HG02571 (cell line): Measurements from ENCODE around the gene RRAS2.
"Not testable (repeated sequence)": the region's sequence is repeated elsewhere in the genome, so short reads cannot be mapped to it uniquely, and the experiment has no call there.

Experiments
- ATAC-seq: cut with Tn5 transposase; IDR thresholded peaks from one replicate; pipeline ENCODE4 v1.9.1; 2021; ENCODE audit warnings: mild to moderate bottlenecking, moderate library complexity; ENCODE audit not compliant: unreplicated experiment

The RRAS2 gene

DNA sequence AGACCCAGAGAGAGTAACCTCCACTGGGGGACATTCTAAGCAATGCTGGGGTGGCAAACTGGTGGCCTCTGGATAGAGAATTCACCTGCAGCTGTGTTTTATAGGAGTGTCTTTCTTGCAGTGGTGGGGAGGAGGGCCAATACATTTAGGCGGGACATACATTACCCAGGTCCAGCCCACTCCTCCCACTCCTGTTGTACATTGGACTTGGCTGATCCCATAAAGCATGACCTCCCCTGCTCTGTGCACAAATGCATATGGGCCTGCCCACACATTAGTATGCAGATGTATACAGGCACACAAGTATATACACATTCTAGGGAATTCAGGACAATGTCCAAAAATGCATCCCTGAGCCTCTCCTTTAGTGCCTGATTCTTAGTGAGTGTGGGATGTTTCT lies 99.1 kb downstream of the RRAS2 start:
- no peak for ATAC-seq

DNA sequence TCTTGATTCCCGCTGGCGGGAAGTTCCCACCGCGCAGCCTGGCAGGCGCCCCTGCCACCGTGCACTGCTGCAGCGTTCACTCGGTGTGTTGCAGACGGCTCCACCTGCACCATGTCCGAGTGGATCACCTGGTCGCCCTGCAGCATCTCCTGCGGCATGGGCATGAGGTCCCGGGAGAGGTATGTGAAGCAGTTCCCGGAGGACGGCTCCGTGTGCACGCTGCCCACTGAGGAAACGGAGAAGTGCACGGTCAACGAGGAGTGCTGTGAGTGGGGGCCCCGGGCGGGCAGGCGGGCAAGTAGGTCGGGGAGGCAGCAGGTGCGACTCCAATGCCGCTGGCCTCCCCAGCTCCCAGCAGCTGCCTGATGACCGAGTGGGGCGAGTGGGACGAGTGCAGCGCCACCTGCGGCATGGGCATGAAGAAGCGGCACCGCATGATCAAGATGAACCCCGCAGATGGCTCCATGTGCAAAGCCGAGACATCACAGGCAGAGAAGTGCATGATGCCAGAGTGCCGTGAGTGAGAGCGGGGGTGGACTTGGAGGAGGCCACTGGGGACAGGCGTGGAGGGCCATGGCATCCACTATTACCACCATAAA lies 99.7 kb downstream of the RRAS2 start:
- ATAC-seq = no peak

DNA sequence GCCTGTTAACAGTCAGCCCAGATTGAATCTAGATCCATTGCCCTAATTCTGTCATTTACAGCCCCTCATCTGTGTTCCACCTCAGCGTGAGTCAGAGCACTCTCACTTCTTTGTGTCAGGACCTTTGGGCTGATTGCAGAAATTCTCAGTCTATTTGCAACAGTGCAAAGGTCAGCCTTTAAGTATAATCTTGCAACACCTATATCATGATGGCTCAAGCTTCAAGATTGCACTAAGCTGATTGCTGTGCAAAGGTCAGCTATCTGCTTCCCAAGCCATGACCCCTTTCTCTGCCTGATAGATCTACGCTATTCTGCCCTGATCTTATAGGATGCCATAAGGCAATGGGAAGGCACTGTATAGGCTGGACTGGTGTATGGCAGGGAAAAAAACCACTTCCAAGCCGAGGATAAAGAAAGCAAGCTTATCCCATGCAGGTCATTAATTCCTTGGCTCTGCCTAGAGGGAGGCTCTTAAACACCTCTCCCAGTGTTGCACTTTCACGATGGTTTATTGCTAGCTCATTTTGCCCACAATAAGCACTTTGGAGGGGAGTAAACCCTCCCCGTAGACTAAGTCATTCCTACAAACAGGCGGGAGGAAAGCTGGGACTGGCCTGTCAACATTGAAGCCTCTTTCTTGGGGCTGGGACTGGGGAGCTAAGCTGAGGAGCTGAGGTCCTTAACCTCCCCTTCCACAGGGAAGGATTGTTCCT lies 100.6 kb downstream of the RRAS2 start:
- no peak for ATAC-seq

DNA sequence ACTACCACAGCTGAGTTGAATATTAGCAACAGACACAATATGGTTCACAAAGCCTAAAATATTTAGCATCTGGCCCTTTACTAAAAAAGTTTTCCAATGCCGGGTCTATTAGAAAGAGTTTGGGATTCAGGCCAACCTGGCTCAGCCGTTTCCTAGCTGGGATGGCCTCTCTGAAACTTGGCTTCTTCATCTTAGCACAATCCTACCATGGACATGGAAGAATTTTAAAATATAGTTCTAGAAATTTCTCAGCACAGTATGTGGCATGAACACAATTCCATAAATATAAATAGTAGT lies 103.8 kb downstream of the RRAS2 start:
- no peak for ATAC-seq

DNA sequence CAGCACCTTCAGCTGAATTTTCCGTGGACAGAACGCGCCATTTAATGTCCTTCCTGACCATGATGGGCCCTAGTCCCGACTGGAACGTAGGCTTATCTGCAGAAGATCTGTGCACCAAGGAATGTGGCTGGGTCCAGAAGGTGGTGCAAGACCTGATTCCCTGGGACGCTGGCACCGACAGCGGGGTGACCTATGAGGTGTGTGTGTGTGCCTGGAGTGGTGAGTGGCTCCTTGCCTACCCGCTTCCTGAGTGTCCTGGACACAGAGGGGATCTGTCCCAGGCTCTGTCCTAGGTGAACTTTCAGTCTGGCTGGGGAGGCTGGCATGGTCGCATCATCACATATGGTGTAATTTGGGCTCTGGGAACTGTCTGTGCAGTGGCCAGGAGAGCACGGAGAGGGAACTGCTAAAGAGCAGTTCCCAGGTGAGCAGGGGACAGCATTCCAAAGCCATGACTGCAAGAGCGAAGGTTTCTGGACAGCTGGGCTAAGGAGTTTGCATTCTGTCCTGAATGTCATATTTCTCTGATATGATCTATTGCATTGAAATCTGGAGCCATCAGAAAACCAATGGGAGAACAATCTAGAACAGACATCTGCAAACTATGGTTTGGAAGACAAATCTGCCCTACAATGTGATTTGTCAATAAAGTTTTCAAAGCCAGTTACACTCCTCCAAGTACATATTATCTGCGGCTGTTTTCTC lies 104.3 kb downstream of the RRAS2 start:
- no peak for ATAC-seq

DNA sequence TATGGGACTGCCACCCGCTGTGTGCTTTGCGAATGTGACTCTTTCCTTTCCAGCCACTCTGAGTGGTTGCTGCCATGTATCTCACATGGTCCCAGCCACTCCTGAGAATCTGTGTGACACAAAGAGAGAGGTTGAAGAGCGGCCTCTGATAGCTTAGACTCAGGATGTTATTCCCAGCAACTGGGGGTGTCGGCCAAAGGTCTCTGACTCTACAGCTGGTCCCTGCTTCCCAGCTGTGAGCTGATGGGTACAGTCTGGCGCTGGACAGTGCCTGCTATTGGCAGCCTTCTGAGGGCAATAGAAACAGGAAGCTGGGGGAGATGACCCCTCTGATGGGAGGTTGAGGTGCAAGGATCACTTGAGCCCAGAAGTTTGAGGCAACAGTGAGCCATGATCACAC lies 105.1 kb downstream of the RRAS2 start:
- ATAC-seq = no peak

DNA sequence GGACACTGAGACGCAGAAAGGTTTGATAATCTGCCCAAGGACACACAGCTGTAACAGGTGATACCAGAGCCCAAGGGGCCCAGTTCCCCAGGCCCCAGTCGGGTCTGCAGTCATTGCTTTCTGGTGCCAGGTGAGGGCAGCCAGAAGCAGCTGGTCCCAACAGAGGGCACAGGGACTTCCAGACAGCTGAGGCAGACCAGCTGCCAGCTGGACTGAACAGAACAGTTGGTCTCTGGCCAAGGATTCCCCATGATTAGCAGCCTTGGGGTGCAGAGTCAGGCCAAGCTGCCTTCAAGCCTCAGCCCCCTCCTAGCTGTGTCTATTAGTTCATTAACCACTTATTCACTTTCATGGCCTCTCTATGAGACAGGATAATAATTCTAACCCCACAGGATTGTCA lies 105.6 kb downstream of the RRAS2 start:
- no peak for ATAC-seq

DNA sequence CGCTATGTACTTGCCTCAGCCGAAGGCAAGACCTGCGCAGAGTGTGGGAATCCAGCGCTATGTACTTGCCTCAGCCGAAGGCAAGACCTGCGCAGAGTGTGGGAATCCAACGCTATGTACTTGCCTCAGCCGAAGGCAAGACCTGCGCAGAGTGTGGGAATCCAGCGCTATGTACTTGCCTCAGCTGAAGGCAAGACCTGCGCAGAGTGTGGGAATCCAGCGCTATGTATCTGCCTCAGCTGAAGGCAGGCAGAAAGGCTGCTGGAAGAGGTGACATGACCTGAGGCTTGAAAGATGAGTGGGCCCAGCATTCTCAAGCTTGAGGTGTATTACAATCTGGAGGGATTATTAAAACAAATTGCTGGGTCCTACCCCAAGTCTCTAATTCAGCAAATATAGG lies 106.5 kb downstream of the RRAS2 start:
- not testable (repeated sequence) for ATAC-seq

DNA sequence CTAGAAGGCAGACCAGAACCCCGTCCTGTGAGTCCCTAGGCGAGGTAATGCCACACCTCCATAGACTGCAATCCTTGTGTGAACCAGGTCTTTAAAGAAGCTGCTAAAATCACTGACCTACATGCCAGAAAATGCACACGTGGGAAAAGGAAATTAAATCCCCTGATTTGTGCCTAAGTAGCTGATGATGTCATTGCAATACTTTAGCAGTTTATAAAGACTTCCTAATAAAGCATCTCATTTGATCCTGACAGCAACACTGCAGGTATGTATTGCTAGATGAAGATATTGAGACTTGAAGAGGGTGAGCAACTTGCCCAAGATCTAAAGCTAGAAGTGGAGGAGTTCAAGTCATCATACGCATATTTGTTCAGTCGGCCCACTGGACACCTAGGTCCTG lies 107.2 kb downstream of the RRAS2 start:
- no peak for ATAC-seq

DNA sequence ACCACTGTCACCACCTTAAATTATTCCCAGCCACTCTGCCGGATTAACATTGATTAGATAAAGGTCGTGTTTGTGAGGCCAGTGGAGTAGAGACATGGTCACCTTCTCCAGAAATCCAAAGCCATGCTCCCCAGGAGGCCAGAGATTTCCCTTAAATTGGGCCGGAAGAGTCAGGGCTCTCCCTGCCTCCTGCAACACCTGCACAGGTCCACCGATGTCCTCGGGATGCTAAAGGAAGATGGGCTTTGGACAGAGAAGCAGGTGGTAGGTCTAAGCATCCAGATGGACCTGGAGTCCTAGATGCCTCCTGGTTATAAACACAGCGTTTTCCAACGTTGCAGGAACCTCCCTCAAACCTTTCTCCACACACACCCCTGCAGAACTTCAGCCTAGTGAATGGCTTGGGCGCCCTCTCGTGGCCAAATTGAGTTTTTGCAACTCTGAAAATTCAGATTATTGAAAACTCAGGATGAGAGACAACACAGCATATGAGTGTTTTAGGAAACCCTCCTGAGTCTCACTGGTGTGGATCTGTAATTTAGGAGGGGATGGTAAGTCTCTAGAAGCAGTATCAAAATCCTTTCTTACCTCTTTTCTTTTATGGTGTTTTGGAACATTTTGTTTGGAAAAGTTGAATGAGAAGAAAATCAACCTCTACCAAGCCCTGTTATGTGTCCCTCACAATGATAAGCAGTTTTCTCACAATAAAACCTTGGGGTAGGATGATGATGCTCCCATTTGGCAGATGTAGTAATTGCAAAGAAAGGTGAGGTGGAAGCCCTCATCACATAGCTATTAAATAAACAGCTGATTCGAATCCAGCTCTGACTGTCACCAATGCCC lies 109.6 kb downstream of the RRAS2 start:
- ATAC-seq = no peak

DNA sequence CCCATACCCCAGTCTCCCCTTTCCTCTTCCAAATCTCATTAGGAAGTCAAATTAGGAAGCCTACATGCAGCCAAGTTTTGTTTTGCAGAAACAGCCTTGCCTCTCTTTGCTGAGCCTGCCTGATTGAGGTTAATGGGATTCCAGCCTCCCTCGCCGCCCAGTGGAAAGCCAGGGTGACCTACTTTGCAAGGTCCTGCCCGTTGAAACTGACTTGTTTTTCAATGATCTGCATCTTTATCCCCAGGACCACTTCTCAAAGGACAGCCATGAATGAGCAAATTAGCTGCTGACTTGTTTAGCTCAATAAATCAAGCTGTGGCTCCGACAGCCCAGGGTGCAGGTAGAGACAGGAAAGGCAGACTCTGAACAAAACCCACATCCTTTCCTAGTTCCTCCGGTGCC lies 110.4 kb downstream of the RRAS2 start:
- ATAC-seq = no peak

DNA sequence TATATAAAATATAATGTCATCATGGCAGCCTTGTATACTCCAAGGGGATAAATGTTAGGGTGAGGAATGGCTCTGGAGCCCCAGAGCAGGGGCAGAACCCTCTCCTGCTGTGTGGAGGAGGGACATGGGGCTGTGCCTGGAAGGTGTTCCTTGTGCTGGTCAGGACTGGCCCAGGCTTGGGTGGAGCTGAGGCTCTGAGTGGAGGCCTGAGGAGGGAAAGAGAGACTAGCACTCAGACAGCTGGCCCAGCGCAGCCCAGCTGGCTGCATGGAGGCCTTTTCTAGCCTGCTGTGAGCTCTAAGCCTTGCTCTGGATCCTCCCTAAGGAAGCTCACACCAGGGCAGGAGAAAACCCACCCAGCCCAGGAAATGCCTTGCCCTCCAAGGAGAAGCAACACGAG lies 113.5 kb downstream of the RRAS2 start:
- ATAC-seq = no peak

DNA sequence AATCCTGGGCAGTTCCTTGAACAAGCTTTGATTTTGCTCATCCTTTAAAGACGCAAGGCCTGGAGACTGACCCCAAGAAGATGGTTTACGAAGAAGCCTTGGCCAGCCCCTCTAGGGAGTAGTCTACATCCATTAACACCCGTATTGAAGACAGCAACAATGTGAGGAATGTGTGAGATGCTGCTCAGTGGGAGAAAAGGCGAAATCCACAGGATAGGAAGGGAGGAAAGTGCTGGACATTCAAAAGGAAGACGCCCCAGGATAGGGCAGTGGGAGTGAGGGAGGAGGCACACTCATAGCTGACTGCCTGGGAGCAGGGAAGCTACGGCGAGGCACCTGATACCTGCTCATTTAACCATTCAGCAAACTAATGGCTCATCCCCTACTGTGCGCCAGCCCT lies 114.1 kb downstream of the RRAS2 start:
- no peak for ATAC-seq

DNA sequence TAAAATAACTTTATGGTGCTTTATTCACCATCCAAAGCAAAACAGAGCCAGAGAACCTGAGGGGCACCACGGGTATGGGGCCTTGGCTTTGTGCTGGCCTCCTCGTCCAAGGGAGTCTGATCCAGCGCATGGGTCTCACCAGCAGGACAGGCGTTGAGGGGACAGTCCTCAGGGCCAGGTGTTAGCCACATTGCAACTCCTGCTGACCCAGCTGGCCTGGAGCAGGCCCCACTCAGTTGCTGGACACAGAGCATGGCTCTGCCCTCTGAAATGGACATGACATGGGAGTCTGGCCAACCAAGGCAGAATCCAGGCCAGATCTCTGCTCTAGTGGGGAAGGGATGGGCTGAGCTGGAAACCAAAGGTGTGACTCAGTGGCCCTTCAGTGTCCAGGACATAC lies 116.2 kb downstream of the RRAS2 start:
- ATAC-seq = no peak

DNA sequence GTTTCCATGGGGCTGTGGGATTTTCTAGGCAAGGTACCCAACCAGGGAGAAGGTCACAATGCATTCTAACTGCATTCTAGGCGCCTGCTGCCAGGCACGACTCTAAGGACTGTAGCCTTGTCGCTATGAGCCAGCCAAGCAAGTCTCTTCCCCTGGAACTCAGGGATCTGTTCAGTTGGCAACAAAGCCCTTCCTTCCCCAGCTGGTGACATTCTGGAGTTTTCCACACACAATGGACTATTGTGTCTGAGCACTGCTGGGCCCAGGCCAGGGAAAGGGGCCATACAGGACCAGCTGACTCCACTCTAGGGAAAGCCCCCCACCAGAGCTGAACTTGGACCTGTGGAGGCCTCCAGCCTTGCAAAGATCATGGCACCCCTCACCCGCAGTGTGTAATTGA lies 116.8 kb downstream of the RRAS2 start:
- no peak for ATAC-seq

DNA sequence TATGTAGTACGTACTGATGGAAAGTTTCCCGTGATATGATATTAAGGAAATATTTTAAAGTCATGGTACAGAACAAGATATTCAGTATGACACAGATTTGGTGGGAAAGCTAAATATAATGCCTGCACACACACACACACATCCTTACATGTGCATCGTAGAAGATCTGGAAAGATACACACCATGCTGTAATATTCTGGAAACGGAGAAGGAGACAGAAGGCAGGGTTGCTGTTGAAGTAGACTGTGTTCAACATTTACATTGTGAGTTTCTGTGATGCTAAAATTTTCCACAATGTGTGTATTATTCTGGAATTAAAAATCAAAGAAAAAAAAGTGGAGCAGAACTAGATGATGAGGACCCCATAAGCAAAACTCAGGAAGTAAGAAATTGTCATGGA lies 118.0 kb downstream of the RRAS2 start:
- ATAC-seq = no peak

DNA sequence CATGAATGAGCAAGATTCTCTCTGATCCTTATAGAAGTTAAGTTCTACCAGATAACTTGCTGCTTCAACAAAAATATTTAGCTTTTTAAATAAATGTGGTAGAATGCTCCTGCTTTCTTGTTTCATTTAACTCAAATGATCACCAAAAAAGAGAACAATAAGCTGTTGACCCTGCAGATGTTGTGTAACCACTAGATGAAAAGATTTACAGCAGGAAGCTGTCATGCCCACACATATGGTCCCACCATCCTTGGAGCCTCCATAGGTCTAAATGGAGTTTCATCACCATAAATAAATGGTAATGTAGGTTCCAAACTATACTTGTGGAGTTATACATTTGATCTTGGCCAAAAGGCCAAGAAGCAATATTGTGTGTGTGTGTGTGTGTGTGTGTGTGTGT lies 118.8 kb downstream of the RRAS2 start:
- ATAC-seq = no peak

DNA sequence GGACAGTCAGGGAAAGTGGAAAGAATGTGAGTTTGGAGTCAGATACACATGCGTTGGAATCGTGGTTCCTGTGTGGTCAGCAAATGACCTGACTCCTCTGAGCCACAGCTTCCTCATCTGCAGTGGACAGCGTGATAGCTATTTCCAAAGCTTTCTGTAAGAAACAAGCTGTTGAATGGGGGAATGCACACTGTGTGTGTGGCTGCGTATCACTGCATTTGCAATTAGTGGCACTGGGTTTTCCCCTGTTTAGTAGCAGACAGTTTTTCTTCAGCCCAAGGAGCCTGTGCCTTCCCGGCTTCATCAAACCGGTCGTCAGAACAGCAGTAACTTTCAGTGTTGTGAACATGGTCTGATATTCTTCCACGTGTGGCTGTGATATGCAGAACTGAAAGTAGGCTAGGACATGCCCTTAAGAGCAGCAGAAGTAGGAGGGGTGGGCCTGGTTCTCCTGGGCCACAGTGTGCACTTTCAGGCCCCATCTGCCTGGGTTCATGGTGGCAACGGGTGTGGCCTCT lies 121.5 kb downstream of the RRAS2 start:
- ATAC-seq = peak; percentile 83

DNA sequence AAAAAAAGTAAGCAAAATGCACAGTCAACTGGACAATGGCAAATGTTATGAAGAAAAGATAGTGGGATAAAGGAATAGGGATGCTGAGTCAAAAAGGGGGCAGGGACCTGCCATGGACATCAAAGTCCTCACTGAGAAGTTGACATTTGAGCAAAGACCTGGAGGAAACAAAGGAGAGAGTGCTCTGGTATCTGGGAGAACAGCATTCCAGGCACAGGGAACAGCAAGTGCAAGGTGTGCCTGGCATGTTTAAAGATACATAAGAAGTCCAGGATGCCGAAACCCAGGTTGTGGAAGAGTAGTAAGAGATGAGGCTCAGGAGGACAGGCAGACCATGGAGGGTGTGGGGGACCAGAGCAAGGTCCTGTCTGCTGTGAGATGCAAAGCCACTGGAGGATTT lies 123.3 kb downstream of the RRAS2 start:
- no peak for ATAC-seq

DNA sequence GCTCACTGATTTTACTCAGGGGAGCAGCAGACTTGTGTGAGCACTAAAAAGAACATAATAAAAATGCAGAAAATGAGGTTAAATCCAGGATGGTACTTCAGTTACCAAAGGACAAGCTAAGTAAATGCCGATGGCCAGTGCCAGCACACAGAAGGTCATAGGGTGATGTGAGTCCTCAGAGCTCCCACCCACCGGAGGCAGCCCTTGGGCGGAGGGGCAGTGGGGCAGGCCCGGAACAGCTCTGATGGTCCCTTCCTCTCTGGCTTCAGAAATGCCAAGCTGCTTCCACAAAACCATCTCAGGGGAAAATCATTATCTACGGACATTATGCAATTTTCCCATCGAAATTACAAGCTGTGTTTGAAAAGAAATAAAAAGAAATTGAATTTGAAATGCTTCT lies 124.5 kb downstream of the RRAS2 start:
- ATAC-seq = no peak

DNA sequence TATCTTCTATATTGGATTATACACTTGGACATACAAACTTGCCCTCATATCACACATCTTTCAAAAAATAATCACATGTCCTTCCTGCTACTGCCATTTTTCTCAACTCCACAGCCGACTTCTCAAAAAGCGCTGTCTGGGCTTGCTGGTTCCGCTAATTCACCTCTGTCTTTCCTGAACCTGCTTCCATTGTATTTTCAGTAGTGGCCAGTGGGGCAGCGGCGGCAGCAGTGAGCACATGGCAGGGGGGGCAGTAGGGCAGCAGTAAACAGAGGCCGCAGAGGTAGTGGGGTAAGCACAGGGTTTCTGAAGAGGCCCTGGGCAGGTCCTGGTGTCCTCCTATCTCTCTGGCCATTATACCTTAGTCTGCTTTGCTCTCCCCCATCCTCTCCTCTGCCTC lies 126.3 kb downstream of the RRAS2 start:
- no peak for ATAC-seq

DNA sequence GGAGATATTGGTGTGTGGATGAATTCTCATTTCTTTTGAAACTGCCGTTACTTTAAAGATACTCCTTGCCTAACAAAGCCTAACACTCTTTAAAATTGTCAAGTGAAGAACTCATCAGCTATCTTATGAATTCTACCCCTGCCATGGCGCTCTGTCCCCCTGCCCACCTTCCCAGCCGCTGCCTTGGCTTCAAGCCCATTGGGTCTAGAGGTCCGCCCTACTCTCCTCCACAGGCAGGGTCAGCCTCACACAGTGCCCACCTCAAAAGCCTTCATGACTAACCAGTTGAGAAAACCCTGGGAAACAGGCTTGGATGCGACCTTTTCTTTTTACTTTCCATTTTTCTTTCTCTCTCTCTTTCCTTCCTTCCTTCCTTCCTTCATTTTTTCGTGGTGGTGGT lies 128.6 kb downstream of the RRAS2 start:
- ATAC-seq = no peak
